Stomach (tissue), 4 donors: ENCODE measurements around the gene THSD4.

Experiments
- CTCF ChIP-seq, 7 experiments: fragments of 450-650 bp in 4 of 7; fragments of 200-600 bp in 3 of 7; sonication (generic) in 3 of 7; IDR thresholded peaks; one replicate each; pipeline ENCODE4 v1.5.1; 2016 to 2019; ENCODE audit warnings: antibody characterized with exemption in 7 of 7, control low read depth in 2 of 7, mild to moderate bottlenecking in 1 of 7
- EP300 ChIP-seq: sonication (generic); formaldehyde crosslinking; IDR thresholded peaks from one replicate; pipeline ENCODE4 v1.6.1; 2017; ENCODE audit warnings: antibody characterized with exemption
- POLR2A ChIP-seq, 4 donors: fragments of 450-650 bp; IDR thresholded peaks; one replicate each; pipeline ENCODE4 v1.6.1; 2016; ENCODE audit warnings: antibody characterized with exemption in 4 of 4, control low read depth in 2 of 4, mild to moderate bottlenecking in 1 of 4, moderate library complexity in 1 of 4

DNA sequence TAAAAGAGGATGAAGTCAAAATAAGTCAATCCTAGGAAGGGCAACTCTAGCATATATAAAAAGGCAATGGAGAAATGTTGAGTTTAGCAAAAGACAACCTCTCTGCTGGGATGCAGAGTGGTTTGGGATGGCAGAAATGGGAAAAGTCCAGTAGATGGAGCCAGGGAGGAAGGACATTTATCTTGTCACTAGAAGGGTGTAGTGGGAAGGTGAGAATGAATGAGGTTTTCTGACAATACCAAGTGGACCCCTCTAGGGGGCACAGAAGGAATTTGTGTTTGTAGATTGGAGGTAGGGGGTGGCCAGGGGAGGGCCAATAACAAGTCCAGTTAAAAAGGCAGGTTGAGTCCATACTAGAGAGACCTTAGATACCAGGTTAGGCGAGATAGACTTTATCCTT is 80.0 kb downstream of the THSD4 start:
- no peak for TF ChIP-seq EP300
- TF ChIP-seq CTCF (IDR thresholded peaks at IDR 0.05), result no peak
- TF ChIP-seq POLR2A (IDR thresholded peaks at IDR 0.05), result no peak
